Ecto neural progenitor cell (in vitro differentiated cells): ENCODE results near the gene BRIX1.
A peak's percentile ranks its signal among the peaks of the same experiment; 100 is the strongest.

Source experiments
- DNase-seq: peaks from one replicate; pipeline ENCODE4 v3.0.0-alpha.2; 2018; ENCODE audit warnings: low spot score

BRIX1 gene, protein sequence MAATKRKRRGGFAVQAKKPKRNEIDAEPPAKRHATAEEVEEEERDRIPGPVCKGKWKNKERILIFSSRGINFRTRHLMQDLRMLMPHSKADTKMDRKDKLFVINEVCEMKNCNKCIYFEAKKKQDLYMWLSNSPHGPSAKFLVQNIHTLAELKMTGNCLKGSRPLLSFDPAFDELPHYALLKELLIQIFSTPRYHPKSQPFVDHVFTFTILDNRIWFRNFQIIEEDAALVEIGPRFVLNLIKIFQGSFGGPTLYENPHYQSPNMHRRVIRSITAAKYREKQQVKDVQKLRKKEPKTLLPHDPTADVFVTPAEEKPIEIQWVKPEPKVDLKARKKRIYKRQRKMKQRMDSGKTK

DNA sequence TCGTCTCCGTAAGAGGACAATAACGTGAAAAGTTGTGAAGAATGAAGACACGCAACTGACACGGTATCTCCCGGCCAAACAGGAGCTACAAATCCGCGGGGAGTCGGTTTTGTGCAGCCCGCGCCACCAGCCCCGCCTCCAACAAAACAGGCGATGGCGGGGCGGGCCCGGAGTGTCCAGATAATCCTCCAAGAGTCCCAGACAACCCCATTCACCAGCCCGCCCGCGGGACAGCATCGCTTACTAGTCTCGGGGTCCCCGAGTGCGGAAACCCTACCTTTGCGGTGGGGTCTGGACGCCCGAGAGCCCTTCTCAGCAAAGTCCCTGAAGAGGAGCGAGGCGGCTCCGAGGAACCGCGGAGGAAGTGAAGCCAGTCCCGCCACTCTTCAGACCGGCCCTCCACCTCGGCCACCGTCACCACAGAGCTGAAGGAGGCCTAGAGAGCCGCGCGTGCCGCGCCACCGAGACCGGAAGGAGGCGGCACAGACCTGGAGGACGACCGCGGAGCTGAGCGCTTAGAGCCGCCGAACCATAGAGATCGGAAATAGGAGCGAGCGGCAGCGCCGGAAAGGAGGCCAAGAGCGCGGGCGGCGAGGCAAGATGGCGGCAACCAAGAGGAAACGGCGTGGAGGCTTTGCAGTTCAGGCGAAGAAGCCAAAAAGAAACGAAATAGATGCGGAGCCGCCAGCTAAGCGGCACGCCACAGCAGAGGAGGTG, at the start of gene BRIX1, which contains the start of gene RAD1:
TSS of gene BRIX1 (plus strand) at position 573 of the 717 bp plus-strand sequence. CDS start at position 601, 28 bp downstream.
TSS of gene RAD1 (minus strand) at position 366 of the 717 bp plus-strand sequence. CDS start 612 bp downstream, outside the sequence.
- peak; percentile 96 for DNase-seq

GRCh38 chr5:34866989-34867471, 48.5 kb upstream of the BRIX1 start:
- no peak for DNase-seq

- DNase-seq = no peak
These were observed 47.9 kb upstream of the BRIX1 start for GRCh38 chr5:34867660-34868059.

DNA sequence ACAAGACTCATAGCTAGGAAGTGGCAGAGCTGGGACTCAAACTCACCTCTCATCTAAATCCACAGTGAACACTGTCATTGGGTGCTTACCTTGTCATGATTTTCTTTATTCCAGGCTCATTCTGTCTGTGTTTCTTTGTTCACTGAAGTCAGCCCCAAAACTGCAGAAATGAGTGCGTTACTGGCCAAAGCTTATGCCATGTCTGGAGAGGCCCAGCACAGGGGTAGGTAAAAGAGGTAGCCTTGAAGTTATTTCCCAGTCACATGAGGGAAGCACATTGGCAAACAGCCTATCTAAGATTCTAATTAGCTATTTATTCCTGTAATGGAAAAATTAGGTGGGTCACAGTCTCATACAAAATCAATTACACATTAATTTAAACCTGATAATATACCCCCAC, 46.7 kb upstream of the BRIX1 start:
- DNase-seq = no peak

DNA sequence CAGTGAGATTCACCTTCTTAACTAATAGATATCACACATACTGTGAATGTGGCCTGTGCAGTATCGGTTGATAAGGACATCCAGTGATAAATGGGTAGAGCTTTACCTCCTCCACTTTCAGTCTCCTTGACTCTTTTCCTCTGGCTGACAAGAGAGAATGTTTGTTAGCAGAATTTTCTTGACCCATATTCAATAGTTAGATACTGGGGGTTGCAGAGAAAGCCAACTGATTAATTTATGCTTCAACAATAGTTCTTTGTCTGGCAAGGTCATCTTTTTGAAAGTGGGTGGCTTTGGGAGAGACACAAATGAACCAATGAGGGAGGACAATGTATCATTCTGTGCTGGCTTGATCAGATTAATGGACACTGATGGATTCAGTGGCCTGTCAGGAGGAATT, 46.3 kb upstream of the BRIX1 start:
- DNase-seq = no peak

GRCh38 chr5:34870382-34870781, 45.1 kb upstream of the BRIX1 start:
- DNase-seq = no peak

- DNase-seq = no peak
These were observed 39.2 kb upstream of the BRIX1 start for GRCh38 chr5:34876275-34876674.

DNA sequence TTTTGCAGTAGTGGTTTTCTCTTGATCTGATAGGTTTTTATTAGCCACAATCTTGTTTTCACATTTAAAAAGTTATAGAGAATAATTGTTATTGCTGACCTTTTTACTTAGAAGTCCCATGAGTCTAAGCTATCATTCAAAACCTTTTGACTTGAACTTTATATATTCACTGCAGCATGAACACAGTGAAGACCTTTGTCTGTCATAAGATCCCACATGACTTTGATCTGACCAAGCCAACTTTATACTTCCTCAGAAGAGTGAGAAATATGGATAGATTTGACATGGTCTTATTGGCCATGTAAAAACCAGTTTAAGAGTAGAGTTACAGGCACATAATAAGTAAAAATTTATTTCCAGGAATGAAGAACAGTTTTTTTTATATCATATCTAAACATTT, 34.3 kb upstream of the BRIX1 start:
- DNase-seq = no peak

DNA sequence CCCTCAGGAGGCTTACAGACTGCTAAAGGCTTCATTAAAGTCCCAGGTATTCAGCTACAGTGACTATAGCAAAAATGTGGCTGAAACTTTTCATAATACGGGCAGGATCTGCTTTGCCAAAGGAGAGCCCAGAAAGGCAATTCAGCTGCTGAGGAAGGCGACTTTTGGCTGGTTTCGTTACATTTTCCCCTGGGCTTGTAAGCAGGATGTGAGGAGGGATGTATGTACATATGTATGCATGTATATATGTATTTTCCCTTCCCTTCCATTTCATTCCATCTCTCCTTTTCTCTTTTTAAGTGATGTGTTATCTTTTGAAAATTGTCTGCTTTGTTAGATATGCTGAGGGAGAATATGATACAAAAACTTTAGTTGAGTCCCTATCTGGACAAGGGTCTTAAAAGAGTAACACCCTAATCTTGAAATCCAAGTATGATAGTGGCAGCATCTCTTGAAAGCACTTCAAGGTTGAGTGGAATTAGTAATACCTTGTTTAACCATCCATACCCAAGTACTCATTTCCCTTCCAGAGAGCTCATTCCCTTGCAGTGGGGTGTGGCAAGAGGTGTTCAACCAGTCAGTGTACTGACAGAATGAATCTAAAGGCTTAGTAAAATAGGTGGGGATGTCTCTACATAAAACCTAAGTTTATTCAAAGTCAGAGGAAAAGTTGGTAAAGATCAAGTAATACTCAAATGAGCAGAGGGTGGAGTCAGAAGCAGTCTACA, 29.0 kb upstream of the BRIX1 start:
- no peak for DNase-seq

- DNase-seq = no peak
These were observed 26.1 kb upstream of the BRIX1 start for GRCh38 chr5:34889394-34889793.

DNA sequence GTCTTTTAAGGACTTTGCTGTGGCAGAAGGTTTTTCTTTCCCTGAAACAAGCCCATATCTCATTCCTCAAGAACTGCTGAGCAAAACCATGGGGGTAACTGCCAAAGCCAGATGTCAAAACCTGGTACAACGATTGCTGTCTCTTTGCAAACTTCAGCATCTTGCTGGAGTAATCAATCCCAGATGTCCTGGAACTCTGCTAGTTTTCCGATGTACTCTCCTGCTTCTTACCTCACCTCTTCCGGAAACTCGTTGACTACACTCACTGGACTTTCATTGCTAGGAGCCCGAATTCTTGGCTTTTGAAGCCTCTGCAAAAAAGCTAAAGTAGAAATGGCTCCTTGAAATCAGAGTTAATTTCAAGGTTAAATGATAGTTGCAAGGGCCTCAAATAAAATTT, 23.5 kb upstream of the BRIX1 start:
- no peak for DNase-seq

DNA sequence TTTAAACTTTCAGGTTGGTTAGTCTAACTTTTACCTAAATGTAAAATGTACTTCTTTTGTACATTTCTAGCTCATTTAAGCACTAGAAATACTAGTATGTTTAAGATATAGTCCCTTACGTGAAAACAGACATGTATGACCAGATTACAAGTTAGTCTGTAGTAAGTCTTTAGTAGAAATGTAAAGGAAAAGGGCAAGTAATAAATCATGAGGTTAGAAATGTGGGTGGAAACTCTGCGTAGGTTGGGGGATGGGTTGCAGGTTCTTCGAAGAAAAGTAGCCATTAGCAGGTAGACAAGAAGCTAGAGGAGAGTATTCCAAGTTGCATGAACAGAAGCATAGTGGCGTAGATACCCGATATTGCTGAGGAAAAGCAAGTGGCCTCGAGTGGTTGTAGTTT, 23.1 kb upstream of the BRIX1 start:
- no peak for DNase-seq

DNA sequence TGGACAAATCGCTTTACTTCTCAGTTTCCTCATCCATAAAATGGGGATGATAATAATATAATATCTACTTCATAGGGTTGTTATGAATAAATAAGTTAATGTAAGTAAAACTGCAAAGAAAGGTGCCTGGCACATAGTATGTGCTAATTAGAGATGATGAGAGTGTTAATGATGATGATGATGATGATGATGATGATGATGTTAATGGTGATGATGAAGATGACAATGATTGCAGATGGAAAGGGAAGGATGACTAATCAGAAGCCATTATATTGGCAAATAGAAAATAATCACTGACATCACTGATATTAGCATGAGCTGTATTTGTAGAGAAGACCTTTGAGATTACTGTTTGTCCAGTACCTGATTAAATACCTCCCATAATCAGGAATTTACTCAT, 20.8 kb upstream of the BRIX1 start:
- no peak for DNase-seq

DNA sequence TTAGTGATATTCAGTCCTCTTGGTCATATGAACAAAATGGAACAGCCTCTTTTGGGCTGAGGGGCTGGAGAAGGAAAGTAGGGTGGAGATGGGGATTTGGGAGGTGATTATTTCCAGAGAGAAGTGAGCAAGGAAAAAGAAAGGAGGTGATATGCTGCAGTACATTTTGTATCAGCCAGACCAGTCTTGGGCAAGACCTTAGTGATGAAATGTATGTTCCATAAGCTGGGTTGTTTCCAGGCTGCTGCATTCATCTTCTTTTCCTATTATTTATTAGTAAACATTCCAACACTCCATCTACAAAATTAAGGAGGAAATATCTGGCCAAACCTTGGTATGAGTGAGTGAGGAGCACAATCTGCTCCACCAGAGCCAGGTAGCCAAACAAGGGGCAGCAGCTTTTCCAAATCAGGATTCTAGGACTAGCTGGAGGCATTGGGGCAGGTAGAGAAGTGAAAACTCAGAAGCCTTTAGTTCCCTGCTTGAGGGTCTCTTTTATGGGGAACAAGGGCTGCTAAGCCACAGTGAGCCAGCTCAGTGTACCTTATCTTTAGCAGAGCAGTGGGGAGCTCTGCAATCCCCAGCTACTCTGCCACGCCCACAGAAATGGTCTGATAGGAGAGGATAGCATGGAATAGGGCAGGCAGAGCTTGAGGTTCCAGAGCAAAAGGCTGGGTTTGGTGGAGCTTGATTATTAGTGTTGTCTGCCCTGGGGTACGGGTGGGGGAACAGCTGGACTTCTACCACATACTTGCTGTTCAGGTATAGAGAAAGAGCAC, 19.7 kb upstream of the BRIX1 start:
- no peak for DNase-seq

GRCh38 chr5:34897646-34898045, 17.9 kb upstream of the BRIX1 start:
- DNase-seq = no peak

DNA sequence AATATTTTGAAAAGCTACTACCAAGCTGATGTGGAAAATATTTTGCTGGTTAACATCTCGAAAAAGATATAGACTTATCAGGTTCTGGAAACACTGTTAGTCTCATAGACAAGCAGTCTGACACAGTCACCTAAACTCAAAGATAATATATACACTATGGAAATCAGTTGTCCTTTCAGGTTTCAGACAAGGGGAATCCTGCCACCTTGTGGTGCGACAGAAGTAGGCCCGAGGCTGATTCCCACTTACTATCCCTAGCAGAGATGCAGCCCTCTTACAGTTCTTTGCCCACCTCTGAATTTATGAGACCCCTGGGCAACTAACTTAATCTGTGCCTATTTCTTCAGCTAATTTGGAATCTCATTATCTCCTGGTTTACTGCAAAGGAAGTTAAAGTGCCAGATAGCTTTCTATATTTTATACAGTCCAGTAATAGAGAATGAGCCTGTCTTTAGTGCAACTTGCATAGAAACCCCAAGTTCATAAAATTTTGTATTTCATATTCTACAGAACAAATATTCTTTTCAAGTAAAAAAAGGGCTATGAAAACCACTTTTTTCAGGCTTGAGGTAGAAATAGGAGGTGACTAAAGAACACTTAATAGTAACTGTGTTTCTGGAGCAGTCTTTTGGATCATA, 17.1 kb upstream of the BRIX1 start:
- peak; percentile 61 for DNase-seq

DNA sequence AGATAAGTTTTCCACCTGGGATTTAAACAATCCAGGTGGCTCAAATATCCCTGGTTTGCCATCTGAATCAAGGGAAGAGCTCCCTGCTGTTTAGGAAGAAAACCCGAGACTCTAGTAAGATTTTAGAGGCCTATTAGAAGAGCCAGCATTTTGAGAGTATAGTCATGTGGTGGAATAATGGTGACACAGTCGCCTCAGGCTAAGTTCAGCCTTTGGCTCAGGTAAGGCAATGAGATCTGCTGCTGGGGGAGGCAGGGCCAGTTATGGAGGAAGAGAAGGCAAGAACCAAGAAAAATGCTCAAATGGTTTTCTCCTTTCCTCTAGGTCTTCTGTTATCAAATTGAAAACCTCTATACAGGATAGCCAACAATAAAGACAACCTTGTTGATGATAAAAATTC, 16.4 kb upstream of the BRIX1 start:
- DNase-seq = no peak

DNA sequence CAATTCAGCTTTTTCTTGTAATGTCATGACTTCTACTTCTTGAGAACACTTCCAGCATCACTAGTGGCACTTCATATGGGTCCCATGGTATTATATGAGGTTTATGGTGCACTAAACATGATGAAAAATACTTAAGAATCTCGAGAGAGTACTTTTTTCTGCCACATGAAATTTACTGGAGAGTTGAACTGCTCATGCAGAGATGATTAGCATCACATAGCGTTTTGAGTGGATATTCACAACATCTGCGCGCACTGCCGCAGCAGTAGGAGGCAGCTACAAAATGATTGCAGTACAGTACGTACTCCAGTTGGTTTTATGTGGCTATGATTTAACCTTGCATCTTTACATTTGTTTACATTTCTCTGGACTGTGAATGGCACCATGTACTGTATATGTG, 14.9 kb upstream of the BRIX1 start:
- no peak for DNase-seq

GRCh38 chr5:34903260-34903659, 12.3 kb upstream of the BRIX1 start:
- no peak for DNase-seq

DNA sequence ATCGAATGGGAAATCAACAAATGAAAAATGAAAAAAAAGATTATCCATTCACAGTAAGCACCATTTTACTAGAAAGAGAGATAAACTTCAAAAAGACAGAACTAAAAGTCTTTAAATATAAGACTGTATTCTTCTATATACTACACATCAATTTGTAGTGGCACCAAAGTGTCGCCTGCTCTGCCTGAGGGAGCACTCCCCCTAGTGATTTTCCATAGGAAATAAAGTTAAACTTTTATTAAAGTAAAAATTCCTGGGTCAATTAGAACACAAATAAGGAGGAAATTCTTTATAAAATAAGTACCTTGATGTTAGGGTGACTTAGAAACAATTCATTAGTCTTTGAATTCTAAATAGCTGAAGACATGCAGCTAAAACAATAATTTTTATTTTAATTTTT, 9.9 kb upstream of the BRIX1 start:
- no peak for DNase-seq

- no peak for DNase-seq
These were observed 2.4 kb upstream of the BRIX1 start for GRCh38 chr5:34913072-34913471.
